ENCODE results near the gene RBKS. TPM values are rescaled to one million over a fixed set of nuclear protein-coding genes. Genes with fewer than 3 reads are reported as not detected.

RBKS gene
- total and polyA plus RNA-seq, 2 donors: 1.3 to 1.7 TPM

- Histone ChIP-seq H3K36me3 (ENCODE audit: insufficient read depth) (no peaks in the 10 kb centered on the region), H3K4me1 (ENCODE audit: insufficient read depth) (no peaks in the 10 kb centered on the region), H3K4me3 (ENCODE audit: low read depth, low read length) (no peak overlapping the region), H3K27ac (ENCODE audit: low read depth) (peak overlapping the region; percentile 50)
- no peak for DNase-seq (ENCODE audit: extremely low spot score)
- WGBS: 25% methylated on average over 5 of the region's 5 CpGs
These were observed 25.0 kb upstream of the RBKS start for GRCh38 chr2:27915191-27915590.

DNA sequence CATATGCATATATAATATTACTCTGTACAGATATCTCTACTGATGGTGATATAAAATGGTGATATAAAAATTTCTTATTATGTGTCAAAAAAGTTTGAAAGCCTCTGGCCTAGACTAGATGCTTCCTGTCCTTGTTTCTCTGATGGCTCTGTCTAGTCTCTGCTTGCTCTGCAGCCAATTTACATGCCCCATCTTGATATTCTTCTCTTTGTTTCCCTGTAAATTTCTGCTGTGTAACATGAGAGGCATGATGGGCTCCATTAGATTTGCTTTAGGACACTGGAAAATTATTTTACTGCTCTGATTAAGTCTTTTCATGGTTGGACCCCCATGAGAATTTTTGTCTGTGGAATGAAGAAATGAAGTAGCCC lies 24.6 kb upstream of the RBKS start:
- no peaks in the 10 kb centered on the region for H3K4me1 ChIP-seq (ENCODE audit: insufficient read depth)
- no peak overlapping the region for H3K4me3 ChIP-seq (ENCODE audit: low read depth, low read length)
- no peak for DNase-seq (ENCODE audit: extremely low spot score)
- peak overlapping the region; percentile 50 for H3K27ac ChIP-seq (ENCODE audit: low read depth)
- no peaks in the 10 kb centered on the region for H3K36me3 ChIP-seq (ENCODE audit: insufficient read depth)

DNA sequence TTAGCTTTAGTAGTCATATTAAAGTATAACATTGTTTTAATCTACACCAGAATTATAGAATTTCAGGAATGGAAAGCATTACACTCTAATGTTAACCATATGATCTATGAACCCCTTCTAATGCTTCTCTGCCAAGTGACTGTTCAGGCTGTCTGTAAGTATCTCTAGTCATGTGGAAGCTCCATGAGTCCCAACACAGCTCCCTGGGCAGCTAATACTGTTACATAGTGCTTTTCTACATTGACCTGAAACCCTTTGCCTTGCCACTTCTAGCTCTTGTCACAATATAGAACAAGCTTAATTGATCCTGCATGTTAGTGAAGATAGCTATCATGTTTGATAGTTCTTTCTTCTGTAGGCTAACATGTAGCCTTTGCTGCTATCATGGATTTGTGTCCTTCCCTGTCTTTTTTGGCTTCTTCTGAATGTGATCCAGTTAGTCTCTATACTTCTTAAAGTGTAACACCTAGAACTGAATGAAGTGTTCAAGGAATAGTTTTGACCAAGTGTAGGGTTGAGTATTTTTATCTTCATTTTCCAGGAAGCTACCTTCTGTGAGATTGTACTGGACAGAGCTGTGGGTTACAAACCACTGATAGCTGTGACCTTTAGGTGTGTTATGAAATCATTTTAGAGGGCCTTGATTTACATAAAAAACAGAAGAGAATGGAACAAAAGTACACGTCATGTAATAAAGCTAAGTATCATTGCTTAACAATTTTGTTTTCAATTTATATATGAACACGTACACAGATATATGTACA lies 24.0 kb upstream of the RBKS start:
- Histone ChIP-seq H3K36me3 (ENCODE audit: insufficient read depth) (peaks cover 1% of the 10 kb centered on the region), H3K4me1 (ENCODE audit: insufficient read depth) (no peaks in the 10 kb centered on the region), H3K4me3 (ENCODE audit: low read depth, low read length) (no peak overlapping the region), H3K27ac (ENCODE audit: low read depth) (no peak overlapping the region)
- WGBS: 92% methylated on average over 2 of the region's 2 CpGs
- no peak for DNase-seq (ENCODE audit: extremely low spot score)

DNA sequence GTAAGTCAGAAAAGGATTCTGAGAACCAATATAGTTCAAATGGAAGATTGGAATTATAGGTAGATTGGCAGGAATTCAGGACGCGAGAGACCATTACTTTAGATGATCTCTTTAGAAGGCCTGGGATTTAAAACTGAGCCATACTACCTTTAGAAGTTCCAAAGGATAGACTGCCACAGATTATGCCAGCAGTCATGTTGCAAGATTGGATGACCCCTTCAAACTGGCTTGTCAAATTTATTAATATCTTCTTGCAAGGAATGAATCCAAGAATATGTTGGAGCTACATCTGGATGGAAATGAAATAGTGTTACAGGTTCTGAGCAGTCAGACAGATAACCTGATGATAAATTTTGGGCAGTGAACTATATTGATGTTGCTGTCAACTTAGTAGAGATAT lies 22.3 kb upstream of the RBKS start:
- DNase-seq (ENCODE audit: extremely low spot score): no peak
- H3K4me1 ChIP-seq (ENCODE audit: insufficient read depth): no peaks in the 10 kb centered on the region
- no peak overlapping the region for H3K4me3 ChIP-seq (ENCODE audit: low read depth, low read length)
- WGBS: 98% methylated on average over 2 of the region's 2 CpGs
- no peak overlapping the region for H3K27ac ChIP-seq (ENCODE audit: low read depth)
- H3K36me3 ChIP-seq (ENCODE audit: insufficient read depth): peaks cover 1% of the 10 kb centered on the region

DNA sequence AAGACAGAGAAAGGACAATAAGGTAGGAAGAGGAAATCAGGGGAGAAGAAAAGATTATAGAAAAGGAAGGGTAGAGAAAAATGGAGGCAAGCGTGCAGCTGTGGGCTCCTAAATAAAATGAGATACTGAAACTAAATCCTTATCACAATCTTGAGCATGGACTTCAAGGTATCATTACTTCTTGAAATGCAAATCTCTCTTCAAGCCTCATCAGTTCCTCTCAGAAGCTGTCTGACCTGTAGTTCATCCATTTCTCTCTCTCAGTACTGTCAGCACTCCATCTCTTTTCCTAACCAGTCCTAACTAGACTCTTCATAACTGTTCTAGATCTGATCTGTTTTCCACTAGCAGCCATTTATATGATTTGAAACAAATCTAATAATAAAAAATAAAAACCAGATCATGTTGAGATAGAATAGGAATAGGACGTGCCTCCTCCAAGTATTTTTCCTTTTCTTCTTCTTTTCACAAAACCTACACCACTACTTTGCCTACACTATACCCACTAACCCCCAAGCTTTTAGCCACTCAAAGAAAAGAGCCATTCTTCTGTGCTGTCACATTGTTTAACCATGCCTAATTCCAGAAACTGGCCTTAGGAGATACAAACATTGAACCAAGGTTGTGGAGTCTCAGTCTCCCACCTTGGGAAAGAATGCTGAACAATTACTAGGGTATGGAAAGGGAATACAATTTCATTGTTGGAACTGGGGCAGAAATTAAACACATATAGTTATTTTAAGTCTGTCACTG lies 21.4 kb upstream of the RBKS start:
- no peak overlapping the region for H3K27ac ChIP-seq (ENCODE audit: low read depth)
- DNase-seq (ENCODE audit: extremely low spot score): no peak
- peaks cover 1% of the 10 kb centered on the region for H3K36me3 ChIP-seq (ENCODE audit: insufficient read depth)
- WGBS: 97% methylated on average over 2 of the region's 2 CpGs
- no peak overlapping the region for H3K4me3 ChIP-seq (ENCODE audit: low read depth, low read length)
- H3K4me1 ChIP-seq (ENCODE audit: insufficient read depth): no peaks in the 10 kb centered on the region

- peaks cover 1% of the 10 kb centered on the region for H3K36me3 ChIP-seq (ENCODE audit: insufficient read depth)
- no peak for DNase-seq (ENCODE audit: extremely low spot score)
- 75% methylated on average over 2 of the region's 2 CpGs for WGBS
These were observed 19.7 kb upstream of the RBKS start for GRCh38 chr2:27909901-27910300.

DNA sequence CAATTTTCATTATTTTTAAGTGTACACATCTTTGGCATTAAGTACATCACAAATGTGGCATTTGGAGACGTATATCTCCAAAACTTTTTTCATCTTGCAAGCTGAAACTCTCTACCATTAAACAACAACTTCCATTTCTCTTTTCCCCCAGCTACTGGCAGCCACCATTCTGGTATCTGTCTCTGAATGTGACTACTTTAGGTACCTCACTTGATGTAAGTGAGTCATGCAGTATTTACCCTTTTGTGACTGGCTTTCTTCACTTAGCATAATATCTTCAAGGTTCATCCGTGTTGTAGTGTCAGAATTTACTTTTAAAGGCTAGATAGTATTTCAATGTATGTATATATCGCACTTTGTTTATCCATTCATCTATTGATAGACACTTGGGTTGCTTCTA lies 17.4 kb upstream of the RBKS start:
- no peak for DNase-seq (ENCODE audit: extremely low spot score)
- Histone ChIP-seq H3K4me3 (ENCODE audit: low read depth, low read length) (no peak overlapping the region), H3K4me1 (ENCODE audit: insufficient read depth) (no peaks in the 10 kb centered on the region), H3K36me3 (ENCODE audit: insufficient read depth) (peaks cover 1% of the 10 kb centered on the region), H3K27ac (ENCODE audit: low read depth) (no peak overlapping the region)
- 56% methylated on average over 3 of the region's 3 CpGs for WGBS

More at GRCh38 chr2:27909901-27910300, 19.7 kb upstream of the RBKS start:
- Histone ChIP-seq H3K27ac (ENCODE audit: low read depth) (no peak overlapping the region), H3K4me1 (ENCODE audit: insufficient read depth) (no peaks in the 10 kb centered on the region), H3K4me3 (ENCODE audit: low read depth, low read length) (no peak overlapping the region)

- no peak for DNase-seq (ENCODE audit: extremely low spot score)
- 93% methylated on average over 1 of the region's 1 CpG for WGBS
- Histone ChIP-seq H3K27ac (ENCODE audit: low read depth) (no peak overlapping the region), H3K4me1 (ENCODE audit: insufficient read depth) (no peaks in the 10 kb centered on the region), H3K4me3 (ENCODE audit: low read depth, low read length) (no peak overlapping the region), H3K36me3 (ENCODE audit: insufficient read depth) (peaks cover 1% of the 10 kb centered on the region)
These were observed 15.9 kb upstream of the RBKS start for GRCh38 chr2:27906074-27906473.

- WGBS: 80% methylated on average over 1 of the region's 1 CpG
- no peak for DNase-seq (ENCODE audit: extremely low spot score)
These were observed 14.1 kb upstream of the RBKS start for GRCh38 chr2:27904405-27904665.

GRCh38 chr2:27903649-27904404 lies 13.6 kb upstream of the RBKS start:
- 92% methylated on average over 10 of the region's 10 CpGs for WGBS

More at GRCh38 chr2:27904405-27904665, 14.1 kb upstream of the RBKS start:
- Histone ChIP-seq H3K4me3 (ENCODE audit: low read depth, low read length) (no peak overlapping the region), H3K4me1 (ENCODE audit: insufficient read depth) (no peaks in the 10 kb centered on the region), H3K27ac (ENCODE audit: low read depth) (no peak overlapping the region), H3K36me3 (ENCODE audit: insufficient read depth) (no peaks in the 10 kb centered on the region)

DNA sequence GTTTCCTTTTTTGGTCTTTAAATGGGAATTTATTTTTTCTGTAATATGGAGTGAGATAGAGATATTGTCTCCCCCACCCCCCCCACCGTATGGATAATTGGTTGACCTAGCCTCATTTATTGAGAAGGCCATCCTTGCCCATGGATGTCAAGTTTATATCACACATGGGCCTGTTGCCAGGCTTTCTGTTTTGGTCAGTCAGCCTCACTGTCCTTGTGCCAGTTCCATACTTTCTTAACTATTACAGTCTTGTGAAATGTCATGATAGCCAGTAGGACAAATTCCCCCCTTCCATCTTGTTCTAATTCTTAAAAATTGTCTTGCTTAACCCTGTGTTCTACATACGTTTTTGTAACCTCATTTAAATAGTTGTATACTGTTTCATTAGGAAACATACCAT lies 12.8 kb upstream of the RBKS start:
- H3K36me3 ChIP-seq (ENCODE audit: insufficient read depth): no peaks in the 10 kb centered on the region
- 78% methylated on average over 2 of the region's 2 CpGs for WGBS
- no peak overlapping the region for H3K27ac ChIP-seq (ENCODE audit: low read depth)
- H3K4me3 ChIP-seq (ENCODE audit: low read depth, low read length): no peak overlapping the region
- no peak for DNase-seq (ENCODE audit: extremely low spot score)
- H3K4me1 ChIP-seq (ENCODE audit: insufficient read depth): no peaks in the 10 kb centered on the region

More at GRCh38 chr2:27903649-27904404, 13.6 kb upstream of the RBKS start:
- Histone ChIP-seq H3K4me3 (ENCODE audit: low read depth, low read length) (no peak overlapping the region), H3K4me1 (ENCODE audit: insufficient read depth) (no peaks in the 10 kb centered on the region), H3K36me3 (ENCODE audit: insufficient read depth) (no peaks in the 10 kb centered on the region), H3K27ac (ENCODE audit: low read depth) (no peak overlapping the region)
- no peak for DNase-seq (ENCODE audit: extremely low spot score)

DNA sequence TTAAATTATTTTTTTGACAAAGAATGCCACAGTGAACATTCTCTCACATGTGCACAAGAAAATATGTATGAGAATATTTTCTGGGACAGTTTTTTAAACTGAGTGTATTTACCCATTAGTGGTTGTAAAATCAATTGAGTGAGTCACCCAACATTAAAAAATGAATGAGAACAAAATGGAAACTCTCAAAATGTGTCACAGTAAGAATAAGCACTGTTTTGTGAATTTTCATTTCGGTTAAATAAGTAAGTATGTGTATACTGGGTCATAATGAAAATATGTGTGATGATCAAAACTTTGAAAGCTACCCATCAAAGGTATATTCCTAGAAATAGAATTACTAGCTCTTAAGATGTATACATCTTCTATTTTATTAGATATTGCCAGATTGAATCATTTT lies 11.9 kb upstream of the RBKS start:
- no peak overlapping the region for H3K4me3 ChIP-seq (ENCODE audit: low read depth, low read length)
- DNase-seq (ENCODE audit: extremely low spot score): no peak
- no peak overlapping the region for H3K27ac ChIP-seq (ENCODE audit: low read depth)
- 92% methylated on average over 1 of the region's 1 CpG for WGBS
- no peaks in the 10 kb centered on the region for H3K4me1 ChIP-seq (ENCODE audit: insufficient read depth)
- no peaks in the 10 kb centered on the region for H3K36me3 ChIP-seq (ENCODE audit: insufficient read depth)

GRCh38 chr2:27901234-27901633 lies 11.0 kb upstream of the RBKS start:
- no peak for DNase-seq (ENCODE audit: extremely low spot score)
- no peak overlapping the region for H3K27ac ChIP-seq (ENCODE audit: low read depth)
- 91% methylated on average over 1 of the region's 1 CpG for WGBS

DNA sequence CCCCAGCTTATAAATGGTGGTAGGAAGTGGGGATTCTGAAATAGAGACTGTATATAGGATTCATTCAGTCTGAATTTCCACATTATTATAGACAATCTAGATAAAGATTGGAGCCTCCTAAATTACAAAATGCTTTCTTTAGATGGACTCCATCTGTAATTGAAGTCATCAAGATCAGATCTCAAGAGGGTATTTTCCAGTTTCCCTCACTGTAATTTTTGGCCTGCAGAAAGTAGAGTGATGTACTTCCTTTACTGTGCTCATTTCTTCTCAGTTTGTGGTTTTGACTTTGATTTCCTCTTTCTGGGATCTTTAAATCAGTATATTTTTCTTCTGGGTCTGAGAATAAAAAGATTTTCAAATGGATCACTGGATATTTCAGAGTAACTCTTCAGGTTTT lies 7.5 kb upstream of the RBKS start:
- Histone ChIP-seq H3K27ac (ENCODE audit: low read depth) (no peak overlapping the region), H3K4me3 (ENCODE audit: low read depth, low read length) (no peak overlapping the region), H3K4me1 (ENCODE audit: insufficient read depth) (no peaks in the 10 kb centered on the region), H3K36me3 (ENCODE audit: insufficient read depth) (no peaks in the 10 kb centered on the region)
- DNase-seq (ENCODE audit: extremely low spot score): no peak

More at GRCh38 chr2:27901234-27901633, 11.0 kb upstream of the RBKS start:
- Histone ChIP-seq H3K4me3 (ENCODE audit: low read depth, low read length) (no peak overlapping the region), H3K36me3 (ENCODE audit: insufficient read depth) (no peaks in the 10 kb centered on the region), H3K4me1 (ENCODE audit: insufficient read depth) (no peaks in the 10 kb centered on the region)
